NCI-H524 (cell line): ENCODE results near the gene SEL1L.
"Not testable (repeated sequence)": the region's sequence is repeated elsewhere in the genome, so short reads cannot be mapped to it uniquely, and the experiment has no call there.

Source experiments
- DNase-seq, 2 experiments: peaks; one replicate each; lab custom pipeline; 2025; lab: John Stamatoyannopoulos, UW

The SEL1L gene

DNA sequence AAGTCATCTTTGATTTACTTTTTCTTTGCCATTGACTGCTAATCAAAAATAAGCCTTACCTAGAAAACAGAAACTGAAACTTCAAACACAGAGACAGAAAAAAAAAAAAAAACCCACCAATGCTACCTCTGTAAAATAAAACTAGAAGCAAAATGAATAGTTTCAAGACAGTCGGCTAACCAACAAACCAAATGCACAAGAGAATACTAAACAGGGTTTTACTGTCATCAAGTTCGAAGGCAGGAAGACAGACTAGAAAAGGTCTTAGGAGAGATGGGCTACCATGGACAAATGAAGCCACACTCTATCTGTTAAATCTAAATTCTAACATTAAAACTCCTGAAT lies 59.5 kb downstream of the SEL1L start:
- no peak for DNase-seq

DNA sequence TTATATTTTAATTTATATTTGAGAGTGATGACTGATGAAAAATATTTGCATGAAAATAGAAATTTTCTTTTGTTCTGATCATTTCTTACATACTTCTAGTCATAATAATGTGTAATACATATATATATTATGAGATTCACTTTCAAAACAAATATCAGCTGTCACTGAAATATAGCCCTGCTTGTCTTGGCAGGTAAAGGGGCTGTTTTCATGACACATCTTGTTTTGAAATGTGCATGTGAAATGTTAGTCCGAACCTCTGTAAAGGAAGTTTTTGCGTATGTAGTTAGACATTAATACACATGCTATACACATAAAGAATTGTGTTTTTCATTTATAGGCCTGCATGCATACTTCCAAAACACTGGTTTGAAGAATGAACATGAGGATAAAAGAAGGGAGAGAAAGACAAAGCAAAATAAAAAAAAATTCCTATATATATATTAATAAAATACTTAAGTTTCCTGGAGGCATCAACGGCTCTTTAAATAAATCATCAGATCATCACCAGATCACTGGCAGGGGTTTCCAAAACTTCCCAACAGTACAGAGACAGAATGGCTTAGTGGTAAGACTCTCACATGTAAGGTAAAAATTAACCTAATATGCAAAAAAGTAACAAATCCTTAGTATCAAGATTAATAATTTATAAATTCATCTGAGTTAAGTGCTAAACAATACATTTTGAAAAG lies 60.1 kb downstream of the SEL1L start:
- no peak for DNase-seq

DNA sequence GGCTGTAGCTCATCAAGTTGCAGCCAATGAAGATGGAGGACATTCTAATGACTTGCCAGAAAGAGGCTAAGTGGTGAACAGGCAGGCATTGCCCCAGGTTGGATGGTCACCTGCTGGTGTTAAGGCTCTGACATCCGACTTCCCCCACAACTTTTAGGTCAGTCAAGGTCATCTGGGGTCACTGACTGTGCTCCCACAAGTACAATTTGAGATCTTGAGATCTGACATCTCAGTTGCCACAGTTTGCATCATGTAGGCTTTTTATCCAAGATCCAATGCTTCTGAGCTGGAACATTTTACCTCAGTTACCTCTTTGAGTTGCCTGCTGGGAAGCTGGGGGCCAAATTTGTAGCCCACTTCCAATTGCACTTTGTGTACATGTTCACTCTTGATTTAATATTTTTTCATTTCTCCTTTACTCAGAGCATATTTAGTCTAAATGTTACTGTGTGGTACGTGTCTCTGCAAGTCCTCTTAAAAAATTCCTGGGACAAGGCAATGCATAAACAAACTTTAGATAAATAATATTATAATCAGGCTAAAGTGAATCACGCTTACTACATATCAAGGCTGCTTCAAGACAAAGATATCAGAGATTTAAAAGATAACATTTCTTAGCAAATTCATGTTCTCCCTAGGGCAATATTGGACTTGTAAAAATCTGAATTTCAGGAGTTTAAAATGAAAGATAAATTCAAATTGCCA lies 61.4 kb downstream of the SEL1L start:
- no peak for DNase-seq

DNA sequence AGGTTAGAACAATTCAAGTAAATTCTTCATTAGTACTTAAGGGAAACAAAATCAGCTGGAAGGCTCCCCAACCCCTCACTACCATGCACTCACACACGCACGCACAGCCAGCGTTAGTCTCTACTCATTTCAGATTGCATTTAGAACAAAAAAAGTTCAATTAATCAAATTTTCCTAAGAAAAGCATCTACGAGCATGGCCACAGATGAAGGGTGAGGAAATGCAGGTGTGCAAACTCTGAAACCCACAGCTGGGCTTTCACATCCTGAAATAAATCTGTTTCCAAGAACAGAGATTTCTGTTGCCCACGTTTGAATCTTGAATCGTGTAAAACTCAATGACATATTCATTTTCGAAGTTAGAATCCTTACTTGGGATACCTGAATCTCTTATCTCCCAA lies 62.6 kb downstream of the SEL1L start:
- no peak for DNase-seq

DNA sequence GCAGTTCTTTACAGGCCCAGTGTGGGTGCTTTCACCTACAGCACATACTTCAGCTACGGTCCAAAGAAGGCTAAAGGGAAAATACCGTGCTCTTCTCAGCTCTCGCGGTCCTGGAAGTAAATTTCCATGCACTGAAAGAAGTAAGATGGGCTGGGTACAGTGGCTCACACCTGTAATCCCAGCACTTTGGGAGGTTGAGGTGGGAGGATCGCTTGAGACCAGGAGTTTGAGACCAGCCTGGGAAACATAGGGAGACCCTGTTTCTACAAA lies 63.2 kb downstream of the SEL1L start:
- DNase-seq: not testable (repeated sequence)

DNA sequence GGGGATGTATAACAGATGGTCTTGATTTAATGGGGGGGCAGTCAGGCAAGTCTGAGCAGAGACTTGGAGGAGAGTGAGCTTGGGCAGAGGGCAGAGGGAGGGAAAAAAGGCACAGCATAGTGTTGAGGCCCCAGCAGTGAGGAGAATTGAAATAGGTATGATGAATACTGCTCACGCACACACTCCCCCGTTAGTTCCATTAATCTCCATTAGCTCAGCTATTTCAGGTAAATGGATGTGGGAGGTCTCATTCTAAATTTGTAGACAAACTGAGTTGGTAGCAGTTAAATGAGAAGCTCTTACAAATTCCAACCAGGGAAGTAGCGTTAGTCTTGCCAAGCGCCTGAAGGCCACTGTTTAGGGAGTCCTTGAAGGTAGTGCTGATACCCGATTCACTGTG lies 66.8 kb downstream of the SEL1L start:
- peak in 1 of 2 experiments; percentile 38 for DNase-seq

DNA sequence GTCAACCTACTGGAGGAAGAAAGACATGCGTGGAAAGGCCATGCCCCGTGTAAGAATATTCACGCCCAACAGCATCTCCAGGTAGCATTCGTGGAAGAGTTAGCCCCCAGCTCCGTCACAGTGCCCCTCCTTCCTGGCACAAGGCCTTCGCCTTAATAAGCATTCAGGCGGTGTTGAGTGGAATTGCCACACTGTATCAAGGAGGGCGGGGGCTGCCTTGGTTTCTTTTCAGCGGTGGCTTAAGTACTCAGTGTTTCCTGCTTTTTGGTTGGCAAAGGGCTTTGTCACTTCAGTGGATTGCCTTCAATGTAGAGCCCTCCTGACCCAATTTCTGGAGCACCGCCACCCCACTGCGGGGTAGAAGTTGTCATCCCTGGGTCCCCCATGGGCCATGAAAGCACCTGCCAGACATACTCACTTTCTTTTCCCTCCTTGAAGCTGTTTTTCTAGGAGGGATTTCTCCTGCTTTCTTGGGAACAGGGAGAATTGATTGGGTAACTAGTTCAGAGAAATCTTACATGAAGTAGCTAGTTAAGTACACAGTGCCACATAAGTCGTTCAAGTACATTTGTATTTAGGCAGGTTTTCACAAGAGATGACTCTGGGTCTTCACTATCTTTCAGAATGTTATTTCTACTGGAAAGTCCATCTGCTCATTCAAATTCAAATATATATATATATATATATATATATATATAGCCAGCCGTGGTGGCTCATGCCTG lies 68.0 kb downstream of the SEL1L start:
- no peak for DNase-seq

DNA sequence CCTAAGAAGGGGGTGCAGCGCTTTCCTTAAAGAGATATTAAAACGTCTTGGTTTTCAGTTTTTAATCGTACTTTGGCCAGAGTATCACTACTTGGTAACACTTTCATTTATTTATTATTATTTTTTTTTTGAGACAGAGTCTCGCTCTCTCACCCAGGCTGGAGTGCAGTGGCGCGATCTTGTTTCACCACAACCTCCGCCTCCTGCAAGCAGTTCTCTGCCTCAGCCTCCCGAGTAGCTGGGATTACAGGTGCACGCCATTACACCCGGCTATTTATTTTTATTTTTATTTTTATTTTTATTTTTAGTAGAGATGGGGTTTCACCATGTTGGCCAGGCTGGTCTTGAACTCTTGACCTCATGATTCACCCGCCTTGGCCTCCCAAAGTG lies 68.7 kb downstream of the SEL1L start:
- DNase-seq: not testable (repeated sequence)

DNA sequence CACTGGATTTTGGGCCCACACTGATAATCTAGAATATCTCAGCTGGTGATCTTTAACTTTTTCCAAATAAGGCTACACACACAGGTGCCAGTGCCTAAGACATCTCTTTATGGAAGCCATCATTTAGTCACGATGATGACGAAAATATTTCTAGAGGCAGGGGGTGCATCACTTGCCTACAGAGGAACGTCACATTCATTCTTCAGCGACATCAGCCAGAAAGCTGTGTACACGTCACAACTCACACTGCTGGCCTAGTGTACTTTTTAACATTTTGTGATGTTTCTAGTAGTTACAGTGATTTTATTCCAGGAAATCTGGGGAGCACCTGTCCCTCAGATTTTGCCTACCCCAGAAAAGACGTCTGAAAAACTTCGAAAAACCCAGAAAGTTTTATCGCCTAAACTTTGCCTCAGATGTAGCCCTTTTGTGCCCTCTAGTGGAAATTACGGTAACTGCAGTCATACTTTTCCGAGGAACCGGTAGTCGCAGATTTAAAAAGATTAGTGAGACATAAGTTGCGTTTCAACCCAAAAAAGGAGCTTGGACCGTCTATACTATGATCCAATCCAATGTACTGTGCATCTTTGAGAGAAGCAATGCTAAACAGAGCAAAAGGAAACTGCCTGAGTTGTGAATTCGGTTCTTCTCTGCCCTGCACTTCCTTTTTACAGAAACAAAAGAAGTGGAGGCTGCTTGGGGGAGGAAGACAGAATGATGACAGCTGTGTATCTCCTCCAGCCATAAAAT lies 69.2 kb downstream of the SEL1L start:
- peak; percentile 78 to 85 for DNase-seq

DNA sequence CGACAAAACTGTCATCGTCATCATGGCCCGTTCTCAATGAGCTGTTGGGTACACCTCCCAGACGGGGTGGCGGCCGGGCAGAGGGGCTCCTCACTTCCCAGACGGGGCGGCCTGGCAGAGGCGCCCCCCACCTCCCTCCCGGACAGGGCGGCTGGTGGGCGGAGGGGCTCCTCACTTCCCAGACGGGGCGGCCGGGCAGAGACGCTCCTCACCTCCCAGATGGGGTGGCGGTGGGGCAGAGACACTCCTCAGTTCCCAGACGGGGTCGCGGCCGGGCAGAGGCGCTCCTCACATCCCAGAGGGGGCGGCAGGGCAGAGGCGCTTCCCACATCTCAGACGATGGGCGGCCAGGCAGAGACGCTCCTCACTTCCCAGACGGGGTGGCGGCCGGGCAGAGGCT lies 71.3 kb downstream of the SEL1L start:
- DNase-seq: not testable (repeated sequence)

DNA sequence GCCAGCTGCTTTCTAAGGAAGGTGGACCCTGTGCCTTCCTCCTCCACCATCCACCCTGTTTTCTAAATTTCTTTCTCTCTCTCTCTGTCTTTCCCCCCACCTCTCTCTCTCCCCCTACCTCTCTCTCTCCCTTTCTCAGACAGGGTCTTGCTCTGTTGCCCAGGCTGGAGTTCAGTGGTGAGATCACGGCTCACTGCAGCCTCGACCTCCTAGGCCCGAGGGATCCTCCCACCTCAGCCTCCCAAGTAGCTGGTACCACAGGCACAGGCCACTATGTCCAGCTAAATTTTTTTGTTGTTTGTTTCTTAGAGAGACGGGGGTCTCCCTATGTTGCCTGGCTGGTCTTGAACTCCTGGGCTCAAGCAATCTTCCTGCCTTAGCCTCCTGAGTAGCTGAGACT lies 73.7 kb downstream of the SEL1L start:
- no peak for DNase-seq

DNA sequence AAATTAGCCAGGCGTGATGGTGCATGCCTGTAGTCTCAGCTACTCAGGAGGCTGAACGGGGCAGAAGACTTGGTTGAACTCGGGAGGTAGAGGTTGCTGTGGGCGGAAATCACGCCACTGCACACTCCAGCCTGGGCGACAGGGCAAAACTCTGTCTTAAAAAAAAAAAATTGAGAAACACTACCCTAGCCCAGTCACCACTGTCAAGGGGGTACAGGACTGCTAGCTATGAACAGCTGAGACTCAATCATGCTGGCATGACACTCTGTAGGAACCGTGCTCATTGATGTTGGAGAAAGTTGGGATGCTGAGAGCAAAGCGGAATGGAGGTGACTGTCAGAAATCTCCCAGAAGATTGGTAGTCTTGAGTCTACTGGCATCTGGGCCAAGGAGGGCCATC lies 75.3 kb downstream of the SEL1L start:
- DNase-seq: no peak

DNA sequence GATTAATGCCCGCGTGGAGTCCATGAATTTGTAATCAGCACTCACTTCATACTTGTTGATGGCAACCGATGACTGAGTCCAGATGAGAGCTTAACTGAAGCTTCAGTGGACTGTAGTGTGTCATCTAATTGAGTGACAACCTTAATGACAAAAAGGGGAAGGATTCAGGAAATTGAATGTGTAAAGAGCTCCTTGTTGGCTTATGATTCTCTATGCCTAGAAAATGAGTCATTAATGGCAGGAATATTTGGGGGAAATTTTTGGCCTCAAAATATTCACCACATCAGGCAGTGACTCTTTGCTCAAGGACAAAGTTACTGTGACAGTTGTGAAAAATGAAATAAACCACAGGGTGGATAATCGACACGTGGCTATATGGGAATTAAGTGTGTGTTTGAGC lies 78.3 kb downstream of the SEL1L start:
- no peak for DNase-seq

DNA sequence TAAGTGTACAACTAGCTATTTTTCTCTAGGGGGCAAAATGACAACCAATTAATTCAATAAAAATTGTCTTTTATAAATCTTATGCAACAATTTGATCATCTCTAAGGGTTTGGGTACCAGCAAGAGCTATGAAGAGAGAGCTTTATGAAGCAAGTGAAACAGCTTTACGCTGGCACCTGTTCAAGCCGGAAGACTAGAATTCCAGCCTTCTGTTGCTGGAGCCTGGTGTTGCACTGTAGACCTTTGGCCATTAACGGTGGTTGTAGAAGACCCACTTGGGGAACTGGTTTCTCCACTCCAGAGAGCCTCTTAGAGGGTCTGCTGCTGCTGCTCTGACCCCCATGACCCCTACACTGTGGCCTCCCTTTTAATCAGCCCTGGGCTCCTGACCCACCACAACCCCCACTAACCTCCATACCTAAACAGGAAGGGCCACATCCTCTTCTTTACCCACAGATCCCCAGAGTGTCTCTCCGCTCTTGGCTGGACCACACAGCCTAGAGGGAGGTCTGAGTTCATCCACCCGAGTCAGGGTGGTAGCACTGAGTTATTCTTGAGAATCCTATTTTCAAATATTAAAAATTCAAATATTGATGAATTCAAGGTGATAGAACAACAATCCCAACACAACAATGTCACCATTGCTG lies 79.0 kb downstream of the SEL1L start:
- DNase-seq: no peak

DNA sequence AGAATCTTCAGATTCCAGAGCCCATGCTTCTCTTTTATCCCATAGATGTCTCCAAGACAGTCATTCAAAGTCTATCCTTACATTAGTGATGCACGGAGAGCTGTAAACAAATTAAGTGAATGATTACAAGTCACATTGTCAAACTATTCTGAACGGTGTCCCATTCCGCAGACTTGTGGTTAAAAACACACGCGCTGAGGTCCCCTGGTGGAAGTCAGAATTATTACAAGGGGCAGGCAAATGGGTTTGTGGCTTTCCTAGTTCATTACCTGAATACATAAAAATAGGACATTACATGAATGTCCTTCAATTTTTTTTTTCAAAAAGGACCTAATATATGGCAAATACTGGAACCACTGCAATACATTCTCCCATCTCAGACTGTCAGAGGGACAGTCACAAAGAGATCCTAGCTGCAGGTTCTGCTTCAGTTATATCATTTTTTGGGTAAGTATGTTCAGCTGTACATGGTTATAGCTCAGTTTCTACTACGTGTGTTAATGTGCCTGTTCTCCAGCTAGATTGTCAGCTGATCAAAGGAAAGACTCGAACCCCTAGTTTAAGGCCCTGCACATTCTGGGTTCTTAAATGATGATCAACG lies 80.4 kb downstream of the SEL1L start:
- peak; percentile 40 to 79 for DNase-seq

DNA sequence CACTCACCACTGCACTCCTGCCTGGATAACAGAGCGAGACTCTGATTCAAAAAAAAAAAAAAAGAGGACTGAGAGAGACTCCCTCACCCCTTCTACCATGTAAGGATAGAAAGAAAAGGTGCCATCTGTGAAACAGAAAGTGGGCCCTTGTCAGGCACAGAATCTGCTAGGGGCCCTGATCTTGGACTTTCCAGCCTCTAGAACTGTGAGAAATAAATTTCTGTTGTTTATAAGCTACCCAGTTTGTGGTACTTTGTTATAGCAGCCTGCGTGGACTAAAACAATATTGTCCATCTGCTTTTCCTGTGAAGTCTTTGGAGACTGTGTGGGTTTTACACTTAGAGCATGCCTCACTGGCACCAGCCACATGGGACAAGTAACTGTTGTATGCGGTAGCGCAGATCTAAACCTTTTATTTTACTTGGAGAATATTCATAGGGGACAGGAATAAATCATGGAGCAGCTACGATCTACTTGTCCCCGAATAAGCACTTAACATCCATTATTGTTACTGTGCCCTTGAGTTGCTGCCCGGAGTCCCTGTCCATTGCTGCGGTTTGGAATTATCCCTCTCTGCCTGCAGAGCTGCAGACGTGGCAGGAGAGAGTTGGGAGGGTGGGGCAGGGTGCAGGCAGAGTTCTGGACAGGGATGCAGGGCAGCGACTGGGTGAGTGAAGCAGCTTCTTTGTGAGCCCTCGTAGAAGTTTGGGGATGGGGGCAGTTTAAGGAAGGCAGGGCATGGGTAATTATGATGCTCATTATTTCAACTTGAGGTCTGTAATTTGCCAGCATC lies 81.1 kb downstream of the SEL1L start:
- DNase-seq: peak in 1 of 2 experiments; percentile 54

DNA sequence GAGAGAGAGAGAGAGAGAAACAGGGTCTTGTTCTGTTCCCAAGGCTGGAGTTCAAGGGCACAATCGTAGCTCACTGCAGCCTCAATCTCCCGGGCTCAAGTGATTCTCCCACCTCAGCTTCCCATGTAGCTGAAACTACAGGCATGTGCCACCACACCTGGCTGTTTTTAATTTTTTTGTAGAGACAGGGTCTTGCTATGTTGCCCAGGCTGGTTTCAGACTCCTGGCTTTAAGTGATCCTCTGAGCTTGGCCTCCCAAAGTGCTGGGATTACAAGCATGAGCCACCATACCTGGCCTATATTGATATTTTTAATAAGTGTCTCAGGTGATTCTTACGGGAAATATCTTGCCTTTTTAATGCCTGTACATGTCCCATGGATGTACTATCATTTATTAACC lies 82.7 kb downstream of the SEL1L start:
- DNase-seq: no peak

DNA sequence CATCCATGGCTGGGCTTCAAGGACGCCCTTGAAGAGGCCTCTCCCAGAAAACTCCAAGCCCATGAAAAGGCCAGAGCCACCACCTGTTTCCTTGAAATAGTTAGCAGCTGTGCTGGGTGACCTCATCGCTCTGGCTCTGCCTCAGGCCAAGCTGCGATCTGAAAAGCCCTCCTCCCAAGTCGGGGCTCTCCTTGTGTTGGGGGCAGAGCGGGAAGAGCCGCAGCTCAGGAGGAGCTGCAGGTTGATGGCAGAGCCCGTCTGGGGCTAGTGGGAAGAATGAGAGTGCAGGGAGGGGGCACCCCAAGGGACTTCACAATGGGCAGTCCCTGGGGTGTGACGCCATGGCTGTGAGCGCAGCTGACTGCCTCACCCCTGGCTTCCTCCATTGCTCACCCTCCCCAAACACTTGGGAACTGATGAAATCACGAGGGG lies 83.5 kb downstream of the SEL1L start:
- peak; percentile 97 to 99 for DNase-seq

DNA sequence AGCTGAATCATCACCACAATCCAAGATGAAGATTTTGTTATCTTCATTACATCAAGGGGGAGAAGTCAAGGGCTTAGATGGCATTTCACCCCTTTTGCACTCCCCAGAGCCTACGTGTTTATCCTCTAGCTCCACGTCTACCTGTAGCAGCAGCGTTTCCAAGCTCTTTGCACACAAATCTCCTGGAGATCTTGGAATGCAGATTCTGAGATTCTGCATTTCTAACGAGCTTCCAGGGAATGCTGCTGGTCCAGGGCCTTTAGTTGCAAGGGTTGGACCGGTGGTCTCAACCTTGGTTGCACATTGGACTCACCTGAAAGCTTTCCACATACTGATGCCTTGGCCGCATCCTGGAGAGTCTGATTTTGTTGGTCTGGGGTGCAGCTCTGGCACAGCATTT lies 84.1 kb downstream of the SEL1L start:
- no peak for DNase-seq

DNA sequence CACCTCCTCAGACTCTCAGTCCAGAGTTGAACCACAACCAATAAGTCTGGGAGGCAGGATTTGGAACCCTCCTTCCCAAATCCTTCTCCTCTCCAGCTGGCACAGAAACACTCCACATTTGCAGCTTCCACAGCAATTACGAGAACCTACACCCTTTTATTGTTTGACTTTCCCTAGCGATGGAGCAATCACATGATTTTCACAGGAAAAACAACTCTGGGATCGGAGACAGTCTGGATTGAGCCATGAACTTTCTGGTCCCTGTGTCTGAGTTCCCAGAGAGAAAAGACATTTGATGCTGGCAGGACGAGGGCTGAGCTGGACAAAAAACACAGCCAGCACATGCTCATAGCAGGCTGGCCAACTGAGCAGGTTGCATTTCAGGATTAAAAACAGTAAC lies 84.5 kb downstream of the SEL1L start:
- DNase-seq: peak; percentile 32 to 84
